GM23248 (cell line): ENCODE results near the gene R3HDM2.

ENCODE experiments used
- EZH2 ChIP-seq: fragments of 200-600 bp; sonication (generic); IDR thresholded peaks from 2 replicates; pipeline ENCODE4 v1.6.1; 2018; ENCODE audit warnings: antibody characterized with exemption, mild to moderate bottlenecking; ENCODE audit not compliant: insufficient read depth, poor library complexity, severe bottlenecking
- EZH2phosphoT487 ChIP-seq: fragments of 200-600 bp; sonication (generic); IDR thresholded peaks from 2 replicates; pipeline ENCODE4 v1.6.1; 2018; ENCODE audit warnings: antibody characterized with exemption, moderate library complexity, mild to moderate bottlenecking, low read depth; ENCODE audit not compliant: insufficient read depth

GRCh38 chr12:57236925-57237595, 193.8 kb downstream of the R3HDM2 start:
- no peak for TF ChIP-seq EZH2
- no peak for TF ChIP-seq EZH2phosphoT487
